Hematopoietic multipotent progenitor cell treated with erythropoietin and hydrocortisone succinate and interleukin-3 and kit ligand, for 8 days (in vitro differentiated cells): ENCODE measurements around the gene IER5L.

ENCODE experiments used
- DNase-seq: peaks from one replicate; pipeline ENCODE4 v3.0.0-alpha.2; 2015

The IER5L gene

DNA sequence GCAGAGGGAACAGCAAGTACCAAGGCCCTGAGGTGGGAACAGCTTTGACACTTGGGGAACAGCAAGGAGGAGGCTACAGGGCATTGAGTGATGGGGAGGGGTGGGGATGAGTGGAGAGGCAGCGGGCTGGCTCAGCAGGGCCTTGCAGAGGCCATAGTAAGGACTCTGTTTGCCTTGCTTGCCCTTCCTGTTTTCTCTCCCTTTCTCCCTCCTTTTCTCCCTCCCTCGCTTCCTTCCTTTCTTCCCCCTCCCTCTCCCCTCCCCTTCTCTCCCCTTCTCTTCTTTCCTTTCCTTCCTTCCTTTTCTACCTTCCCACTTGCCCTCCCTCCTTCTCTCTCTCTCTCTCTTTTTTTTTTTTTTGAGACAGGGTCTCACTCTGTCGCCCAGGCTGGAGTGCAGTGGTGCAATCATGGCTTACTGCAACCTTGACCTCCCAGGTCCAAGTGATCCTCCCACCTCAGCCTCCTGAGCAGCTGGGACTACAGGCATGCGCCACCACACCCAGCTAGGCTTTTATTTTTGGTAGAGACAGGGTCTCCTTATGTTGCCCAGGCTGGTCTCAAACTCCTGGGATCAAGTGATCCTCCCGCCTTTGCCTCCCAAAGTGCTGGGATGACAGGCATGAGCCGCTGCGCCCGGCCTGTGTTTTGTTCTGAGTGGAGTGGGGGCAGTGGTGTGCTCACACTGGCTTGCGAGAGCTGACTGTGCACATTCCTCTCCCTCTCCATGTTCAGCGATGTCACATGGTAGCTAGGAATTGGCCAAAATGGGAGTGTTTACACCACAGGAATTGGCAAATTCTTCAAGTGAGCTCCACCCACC lies 17.1 kb downstream of the IER5L start:
- no peak for DNase-seq

DNA sequence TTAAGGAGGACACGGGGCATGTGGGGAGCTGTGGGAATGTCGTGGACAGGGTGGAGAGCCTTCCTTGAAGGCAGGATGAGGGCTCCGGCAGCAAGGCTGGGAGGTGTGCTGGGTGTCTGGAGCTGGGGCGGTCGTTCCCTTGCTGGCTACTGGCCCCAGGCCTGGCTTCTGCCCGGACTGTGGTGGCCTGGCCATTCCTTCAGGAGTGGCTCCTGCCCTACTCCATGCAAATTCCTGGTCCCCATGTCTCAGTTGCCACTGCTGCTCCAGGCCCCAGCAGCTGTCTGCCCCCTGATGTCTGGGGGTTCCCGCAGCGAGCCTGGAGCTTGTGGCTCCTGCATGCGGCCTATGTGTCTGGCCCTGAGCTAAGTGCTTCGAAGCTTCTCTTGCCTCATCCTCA lies 21.9 kb downstream of the IER5L start:
- no peak for DNase-seq

DNA sequence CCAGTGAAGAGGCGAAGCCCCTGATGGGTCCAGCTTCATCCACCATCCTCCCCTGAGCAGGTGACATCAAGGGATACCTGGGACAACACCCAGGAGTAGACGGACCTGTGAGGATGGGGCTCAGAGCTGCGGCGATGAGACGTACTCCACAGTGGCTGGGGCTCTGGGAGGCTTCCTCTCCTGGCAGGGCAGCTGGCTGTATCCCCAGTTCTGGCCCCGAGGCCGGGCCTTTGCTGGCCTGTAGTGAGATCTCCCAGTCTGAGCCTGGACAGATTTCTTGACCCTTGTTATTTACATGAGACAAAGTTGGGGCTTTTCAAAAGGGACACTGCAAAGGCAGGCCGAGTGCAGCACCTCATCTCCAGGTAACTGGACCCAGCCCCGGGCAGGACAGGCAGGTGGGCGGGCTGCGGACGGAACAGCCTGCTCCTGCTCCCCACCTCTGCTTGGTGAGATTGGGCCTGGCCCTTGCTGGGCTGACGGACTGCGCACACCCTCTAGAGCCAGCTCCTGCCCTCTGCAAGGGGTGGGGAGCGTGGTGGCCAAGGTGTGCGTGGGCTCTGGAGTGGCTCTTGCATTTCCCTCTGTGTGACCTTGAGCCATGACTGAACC lies 23.1 kb downstream of the IER5L start:
- no peak for DNase-seq

DNA sequence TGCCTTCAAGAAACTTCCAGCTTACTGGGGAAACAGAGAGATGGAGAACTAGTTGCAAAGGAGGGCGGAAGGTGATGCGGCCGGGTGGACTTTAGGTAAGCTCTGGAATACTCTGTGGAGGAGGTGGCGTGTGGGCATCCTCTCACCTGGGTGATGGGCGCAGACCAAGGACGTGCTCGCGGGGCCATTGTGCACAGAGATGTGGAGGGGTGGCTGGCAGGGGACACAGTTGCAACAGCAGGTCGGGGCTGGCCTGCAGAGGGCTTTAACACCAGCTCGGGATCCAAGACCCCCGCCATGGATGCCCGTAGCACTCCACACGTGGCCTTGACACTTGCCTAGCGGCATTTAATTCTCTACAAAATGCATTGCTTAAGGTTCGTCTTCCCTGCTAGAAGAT lies 26.6 kb downstream of the IER5L start:
- no peak for DNase-seq

DNA sequence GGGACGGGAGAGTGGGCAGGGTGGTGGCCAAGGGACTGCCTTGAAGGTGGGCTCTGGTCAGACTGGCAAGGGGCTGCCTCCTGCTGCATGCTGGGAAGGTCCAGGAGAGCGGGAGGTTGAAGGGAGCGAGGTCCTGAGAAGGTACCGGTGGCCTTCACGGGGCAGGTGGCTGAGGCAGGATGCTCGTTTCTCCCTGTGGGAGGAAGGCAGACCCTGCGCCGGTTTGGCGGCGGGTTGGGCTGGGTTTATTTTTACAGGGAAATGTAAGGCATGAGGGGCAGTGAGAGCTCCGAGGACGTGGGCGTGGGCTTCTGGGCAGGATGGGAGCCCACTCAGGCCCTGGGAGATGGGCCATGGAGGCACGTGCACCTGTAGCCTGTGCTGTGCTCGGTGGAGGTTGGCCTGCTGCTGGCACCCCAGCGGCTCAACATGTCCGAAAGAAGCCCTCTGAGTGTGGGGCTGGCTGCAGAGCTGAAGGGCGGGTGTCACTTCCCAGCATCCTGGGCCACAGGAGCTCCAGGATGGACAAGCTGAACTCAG lies 27.3 kb downstream of the IER5L start:
- DNase-seq: no peak

DNA sequence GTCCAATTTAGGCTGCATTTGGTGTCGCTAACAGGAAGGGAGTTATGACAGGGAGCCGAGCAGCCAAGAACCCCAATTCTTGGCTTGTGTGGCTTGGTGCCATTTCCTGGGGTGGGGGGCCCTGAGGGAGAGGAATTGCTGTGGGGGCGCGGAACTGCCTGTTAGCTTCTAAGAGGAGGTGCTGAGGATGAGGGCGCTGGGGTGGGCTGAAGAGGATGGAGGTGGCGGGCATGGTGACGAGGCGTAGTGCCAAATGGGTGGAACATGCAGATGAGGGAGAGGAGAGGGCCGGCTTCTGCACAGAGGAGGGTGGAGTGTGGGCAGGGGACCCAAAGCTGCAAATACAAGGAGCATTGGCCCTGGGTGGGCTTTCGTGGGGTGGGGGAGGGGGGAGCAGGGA lies 27.9 kb downstream of the IER5L start:
- no peak for DNase-seq

DNA sequence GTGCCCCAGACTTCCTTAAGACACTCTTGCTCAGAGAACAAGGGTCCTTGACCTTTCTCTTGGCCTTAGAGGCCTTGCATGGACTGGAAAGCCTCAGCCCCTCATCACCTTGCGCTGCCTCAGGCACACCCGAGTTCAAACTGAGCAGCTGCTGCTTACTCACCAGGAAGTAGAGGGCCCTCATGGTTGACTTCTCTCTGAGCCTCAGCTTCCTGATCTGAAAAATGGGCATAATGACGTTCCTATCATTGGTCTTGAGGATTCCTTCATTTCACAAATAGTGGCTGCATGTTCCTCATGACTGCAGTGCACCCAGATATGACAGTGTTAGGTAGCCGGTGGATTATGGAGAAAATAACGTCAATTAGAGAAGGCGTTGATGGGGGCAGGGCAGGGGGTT lies 28.6 kb downstream of the IER5L start:
- DNase-seq: no peak

DNA sequence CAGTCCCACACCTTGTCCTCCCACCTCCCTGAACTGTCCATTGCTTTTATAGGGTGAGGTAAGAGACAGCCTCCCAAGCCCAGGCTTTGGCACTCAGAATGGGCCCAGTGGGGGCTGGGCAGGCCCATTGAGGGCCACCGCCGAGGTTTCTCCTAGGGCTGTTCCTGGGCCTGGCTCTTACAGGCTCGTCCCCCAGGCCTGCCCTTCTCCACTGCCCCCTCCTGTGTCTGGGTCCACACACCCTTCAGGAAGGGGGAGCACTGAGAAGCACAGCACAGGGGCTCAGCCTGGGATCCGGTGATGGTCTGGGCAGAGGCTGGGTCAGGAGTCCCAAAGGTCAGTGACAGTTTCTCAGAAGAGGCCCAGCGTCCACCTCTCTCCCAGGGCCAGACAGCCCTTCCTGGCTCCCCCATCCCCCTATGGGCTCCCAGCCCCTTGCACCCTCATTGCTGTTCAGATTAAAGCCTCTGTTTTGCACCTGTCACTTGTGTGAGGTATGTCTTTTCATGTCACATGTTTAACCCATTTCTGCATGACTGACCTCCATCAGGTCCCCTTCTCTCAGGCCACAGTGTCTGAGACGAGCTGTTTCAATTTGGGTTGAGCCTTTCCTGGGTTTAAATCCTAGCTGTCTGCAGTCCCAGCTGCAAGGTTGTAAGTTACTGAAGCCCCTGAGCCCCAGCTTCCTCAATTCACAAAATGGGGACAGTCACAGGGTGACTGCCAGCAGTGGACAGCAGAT lies 29.4 kb downstream of the IER5L start:
- DNase-seq: no peak

DNA sequence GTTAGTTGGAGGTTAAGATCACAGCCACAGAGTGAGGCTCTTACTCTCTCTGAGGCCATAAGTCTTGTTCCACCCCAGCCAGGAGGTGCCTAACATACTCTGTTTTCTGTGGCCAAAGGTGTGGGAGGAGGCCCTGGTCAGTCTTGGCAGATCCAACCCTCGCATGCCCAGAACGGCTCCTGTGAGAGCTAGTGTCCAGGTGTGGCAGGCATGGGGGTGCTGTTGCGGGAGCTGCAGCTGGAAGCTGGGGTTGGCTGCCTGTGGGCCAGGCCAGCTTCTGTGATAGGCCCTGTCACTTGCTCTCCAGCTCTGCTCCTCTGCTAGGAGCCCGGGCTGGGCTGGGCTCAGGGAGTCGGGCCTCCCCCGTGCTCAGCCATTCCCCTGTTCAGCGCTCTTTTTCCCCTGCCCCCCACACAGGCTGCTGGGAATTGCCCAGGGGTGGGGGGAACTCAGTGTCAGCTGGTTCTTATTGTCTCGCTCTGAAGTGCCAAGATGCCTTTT lies 31.6 kb downstream of the IER5L start:
- no peak for DNase-seq

DNA sequence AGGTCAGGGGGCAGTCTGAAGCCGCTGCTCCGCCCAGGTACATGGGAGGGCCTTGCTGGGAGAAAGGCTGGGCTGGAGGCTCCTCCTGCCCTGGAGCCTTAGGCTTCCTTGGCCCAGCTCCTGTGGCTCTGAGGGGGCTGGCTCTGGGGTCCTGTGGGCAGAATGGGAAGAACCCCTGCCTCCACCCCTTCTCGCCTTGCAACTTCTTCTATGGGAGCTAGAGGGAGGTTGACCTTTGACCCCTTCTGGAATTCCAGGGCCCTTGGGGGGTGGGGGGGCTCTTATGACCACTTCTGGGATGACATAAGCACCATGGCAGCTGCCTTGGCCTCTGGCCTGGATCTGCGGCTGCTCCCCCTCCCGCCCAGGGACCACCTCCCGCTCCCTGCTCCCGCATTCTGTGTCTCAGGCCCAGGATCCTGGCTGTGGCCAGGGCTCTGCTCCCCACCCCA lies 32.2 kb downstream of the IER5L start:
- no peak for DNase-seq

DNA sequence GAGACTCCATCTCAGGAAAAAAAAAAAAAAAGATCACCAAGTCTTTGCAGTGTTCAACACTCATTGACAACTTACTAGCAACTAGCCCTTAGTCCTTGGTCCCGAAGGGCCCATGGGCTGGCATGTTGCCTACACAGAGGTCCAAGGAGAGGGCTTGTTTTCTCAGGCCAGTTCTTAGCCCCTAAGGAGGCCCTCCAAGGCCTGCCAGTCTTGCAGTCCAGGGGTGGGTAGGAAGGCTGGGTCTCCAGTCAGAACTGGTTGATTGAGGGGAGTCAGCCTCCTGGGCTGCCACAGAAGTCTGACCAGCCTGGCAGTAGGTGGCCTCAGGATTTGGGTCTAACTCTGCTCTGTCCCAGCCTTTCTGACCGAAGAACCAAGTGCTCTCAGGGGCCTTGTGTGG lies 32.7 kb downstream of the IER5L start:
- no peak for DNase-seq

DNA sequence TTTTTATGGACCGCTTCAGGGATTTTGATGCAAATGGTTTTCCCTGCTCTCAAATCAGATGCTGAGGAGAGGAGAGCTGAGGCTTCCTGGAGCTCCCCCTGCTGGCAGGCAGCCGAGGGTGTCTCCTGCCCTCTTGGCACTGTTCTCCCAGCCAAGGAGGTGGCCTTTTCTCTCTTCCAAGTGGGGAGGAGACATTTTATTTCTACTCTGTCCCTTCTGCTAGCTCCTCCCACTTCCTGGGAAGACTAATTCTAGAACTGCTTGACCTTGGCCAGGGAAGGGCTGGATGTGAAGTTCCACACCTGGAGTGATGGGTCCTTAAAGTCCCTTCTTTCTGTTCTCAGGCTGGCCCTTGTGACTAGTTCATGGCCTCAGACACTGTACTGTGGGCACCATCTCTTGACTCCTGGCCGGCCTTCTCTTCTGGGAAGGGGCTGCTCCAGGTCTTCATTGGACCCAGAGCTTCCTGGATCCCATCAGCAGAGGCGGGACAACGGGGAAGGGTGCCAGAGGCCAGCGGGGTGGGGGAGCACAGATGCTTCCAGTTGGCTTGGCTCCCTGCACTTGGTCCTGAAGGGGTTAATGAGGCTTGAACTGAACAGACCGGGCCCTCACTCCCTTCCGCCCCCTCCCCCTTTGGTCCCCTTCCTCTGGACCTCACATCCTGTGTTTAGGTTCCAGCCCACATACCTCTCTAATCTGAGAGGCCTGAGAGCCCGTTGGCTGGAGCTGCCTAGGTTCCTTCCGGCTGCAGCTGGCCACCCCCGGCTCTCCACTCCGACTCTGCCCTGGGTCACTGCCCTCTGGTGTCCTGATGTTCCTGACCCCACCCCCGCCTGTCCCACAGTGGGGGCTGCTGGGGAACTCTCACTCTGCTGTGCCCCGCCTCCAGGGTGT lies 34.8 kb downstream of the IER5L start:
- DNase-seq: peak; percentile 81

DNA sequence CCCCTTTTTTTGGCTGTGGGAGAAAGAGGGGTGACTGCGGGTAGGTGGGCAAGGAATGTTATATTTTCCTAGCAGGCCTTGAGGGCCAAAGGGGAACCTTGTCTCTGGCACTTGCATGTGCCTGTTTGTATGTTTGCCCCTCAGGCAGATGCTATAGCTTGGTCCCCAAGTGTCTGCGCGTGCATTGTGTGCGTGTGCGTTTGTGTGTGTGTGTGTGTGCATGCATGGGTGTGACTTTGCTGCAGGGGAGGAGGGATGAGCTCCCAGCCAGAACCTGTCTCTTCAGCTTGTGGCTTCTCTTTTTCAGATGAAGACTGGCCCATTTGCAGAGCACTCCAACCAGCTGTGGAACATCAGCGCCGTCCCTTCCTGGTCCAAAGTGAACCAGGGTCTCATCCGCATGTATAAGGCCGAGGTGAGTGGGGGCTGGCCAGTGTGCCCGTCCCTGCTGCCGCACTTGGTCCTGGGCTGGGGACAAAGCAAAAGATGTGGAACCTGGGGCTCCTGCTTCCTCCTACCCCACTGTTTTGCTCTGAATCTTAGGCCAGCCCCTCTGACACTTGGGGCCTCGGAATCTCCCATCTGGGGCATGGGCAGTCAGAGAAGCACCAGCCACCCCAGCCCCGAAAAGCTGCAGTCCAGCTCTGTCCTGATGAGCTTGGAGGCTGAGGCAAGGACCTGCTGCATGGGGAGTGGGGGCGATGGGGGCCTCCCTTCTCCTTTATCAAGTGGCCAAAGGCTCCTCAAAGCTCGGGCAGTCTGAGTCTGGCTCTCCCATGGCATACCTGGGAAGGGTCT lies 35.7 kb downstream of the IER5L start:
- no peak for DNase-seq

DNA sequence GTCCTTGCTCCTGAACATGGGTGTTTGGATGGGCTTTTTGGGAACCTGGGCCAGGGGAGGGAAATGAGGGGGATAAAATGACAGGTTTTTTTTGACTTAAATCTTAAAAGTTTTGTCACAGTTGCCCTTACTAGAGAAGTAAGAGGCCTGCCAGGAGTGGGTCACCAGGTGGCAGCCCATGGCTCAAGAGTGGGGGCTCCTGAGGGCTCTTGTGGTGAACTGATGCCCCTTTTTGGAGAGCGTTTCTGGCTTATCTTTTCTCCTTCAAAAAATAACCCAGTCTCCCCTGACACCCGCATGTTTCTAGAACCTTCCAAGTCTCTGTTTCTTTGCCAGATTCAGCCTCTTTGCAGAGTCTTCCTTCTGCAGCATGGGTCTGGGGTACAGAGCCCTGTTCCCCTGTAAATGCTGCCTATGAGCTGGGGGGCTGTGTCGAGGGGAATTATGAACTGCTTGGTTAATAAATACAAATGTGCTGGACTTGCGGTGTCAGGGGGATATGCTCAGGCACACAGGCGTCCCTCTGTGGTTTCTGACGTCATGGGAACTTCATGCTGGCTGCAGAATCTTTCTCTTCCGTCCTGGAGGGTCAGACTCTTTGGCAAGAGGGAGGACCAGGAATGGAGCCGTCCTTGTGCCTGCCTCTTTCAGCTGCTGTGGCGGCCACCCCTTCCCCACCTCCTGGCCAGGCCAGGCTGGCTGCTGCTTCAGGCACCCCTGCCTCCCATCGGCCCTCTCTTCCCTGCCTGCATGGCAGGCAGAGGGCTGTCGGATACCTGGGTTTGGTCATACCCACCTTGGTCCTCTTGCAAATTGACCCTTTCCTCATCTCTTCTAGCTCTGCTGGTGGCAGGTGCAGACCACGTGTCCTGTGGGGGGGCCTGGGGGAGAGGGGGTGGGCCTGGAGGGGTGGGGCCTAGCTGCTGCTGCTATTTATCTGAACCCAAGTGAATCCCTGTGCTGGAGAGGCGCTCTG lies 36.7 kb downstream of the IER5L start:
- peak; percentile 54 for DNase-seq

DNA sequence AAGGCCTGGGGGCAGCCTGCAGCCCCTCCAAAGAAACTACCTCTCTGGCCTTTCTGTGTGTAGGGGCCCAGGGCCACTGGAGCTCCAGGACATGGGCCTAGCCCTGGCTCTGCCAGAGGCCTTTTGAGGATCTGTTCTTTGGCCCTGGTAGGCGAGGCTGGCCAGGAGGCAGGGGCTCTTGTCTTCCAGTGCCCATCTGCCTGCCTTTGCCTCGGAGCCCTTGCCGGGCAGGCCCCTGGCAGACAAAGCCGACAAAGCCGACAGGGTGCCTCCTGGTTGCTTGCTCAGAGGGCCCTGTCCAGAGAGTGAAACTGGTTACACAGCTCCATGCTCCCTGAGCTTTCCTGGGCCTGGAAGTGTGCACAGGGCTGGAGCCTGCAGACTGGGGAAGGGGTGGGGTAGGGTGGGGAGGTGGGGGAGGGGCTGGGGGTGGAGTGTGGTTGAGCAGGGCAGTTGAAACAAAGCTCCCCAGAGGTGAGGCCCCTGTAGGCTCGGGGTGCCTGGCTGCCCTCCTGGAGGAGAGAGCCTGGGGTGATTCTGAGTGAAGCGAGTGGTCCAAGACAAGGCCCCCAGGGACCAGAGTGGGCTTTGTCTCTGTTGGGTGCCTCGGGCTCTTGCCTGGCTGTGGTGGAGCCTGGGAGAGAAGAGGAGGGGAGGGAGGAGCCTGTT lies 37.5 kb downstream of the IER5L start:
- DNase-seq: no peak

DNA sequence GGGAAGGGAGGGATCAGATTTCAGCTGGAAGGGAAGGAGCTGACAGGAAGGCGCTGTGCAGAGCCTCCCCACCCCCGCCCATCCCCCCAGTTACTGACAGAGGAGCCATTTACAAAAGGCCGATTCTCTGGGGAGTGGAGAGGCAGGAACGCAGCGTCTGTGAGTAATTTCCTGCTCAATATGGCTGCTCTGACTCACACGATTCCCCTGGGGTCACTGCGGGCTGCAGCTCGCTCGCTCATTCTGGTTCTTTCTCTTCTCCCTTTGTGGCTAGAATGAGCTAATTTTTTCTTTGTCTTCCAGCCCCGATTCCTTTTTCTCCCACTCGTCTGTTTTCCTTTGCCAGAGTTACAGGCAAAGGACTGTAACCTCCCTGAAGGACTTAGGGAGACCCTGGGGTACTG lies 38.1 kb downstream of the IER5L start:
- DNase-seq: peak; percentile 72

DNA sequence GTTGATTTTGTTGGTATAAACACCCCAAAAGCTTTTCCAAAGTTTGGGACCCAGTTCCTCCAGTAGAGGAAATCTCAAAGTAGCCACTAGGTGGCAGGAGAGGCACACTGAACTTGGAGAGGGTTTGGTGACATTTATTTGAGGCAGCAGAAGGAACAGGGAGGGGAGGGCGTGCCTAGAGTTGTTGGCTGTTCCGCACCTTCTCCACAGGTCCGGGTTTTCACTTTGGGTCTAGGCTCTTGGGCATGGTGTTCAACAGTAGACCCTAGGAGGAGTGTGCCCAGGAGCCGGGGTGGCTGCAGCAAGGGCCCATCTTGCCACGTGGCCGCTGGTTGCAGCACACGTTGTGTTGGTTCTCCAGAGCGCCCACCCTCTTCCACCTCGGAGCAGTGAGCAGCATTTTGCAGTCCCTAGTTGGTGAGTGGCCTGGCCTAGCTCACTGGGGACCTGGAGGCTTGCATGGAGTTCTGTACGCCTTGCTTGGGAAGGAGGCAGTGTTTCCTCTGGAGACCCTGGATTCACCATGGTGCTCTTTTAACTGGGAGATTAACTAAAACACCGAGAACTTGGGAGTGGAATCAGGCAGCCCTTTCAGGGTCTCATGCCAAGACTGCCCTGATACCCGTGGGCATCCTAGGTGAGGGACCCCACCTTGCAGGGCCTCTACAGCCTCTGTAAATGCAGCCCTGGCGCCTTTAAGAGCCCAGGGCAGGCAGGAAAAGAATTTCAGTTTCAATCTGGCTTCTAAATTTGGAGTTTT lies 38.6 kb downstream of the IER5L start:
- DNase-seq: peak; percentile 88

DNA sequence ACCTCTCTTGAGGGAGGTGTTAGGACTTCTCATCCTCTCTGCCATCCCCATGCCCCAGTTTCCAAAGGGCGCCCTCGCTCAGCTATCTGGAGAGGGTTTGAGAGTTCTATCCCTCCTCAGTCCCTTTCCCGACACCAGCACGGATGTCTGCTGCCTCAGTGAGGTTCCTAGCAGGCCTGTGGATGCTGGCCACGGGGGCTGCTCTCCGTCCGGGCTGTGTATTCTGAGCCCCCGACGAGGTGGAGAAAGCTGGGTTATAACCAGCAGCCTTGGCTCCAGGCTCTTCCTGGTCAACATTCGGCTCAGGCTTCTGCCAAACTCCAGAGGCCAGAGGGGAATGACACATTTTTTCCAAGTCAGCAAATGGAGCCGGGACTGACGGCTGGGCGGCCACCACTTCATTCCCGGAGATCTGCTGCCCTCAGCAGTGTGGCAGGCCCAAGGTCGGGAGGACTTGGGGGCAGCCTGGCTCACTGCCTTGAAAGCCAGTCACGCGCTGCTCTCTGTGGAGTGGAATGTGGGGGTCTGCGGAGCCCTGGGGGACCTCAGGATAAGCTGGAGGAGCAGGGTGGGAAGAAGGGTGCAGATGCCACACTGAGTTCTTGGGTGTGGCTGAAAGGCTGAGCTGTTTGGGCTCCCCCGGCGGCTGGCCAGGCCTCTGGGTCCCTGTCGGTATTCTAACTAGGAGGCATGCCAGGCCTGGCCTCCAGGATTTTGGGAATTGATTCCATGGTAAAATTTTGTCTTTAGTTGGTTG lies 39.4 kb downstream of the IER5L start:
- no peak for DNase-seq
